Panc1 (cell line): ENCODE data around the gene CHPF2.

Experiments used
- CTCF ChIP-seq: fragments of 450-650 bp; IDR thresholded peaks from 2 replicates; pipeline ENCODE4 v1.5.1; 2017; ENCODE audit warnings: mild to moderate bottlenecking
- SIN3A ChIP-seq: IDR thresholded peaks from 2 replicates; pipeline ENCODE4 v1.6.1; 2012; ENCODE audit warnings: low read depth, mild to moderate bottlenecking, low read length, moderate library complexity, borderline replicate concordance; ENCODE audit not compliant: insufficient read depth

GRCh38 chr7:151246851-151247580, 14.7 kb downstream of the CHPF2 start:
- no peak for TF ChIP-seq CTCF
- TF ChIP-seq SIN3A: no peak
